HepG2 (cell line): ENCODE results near the gene ETF1. TPM values are rescaled to one million over a fixed set of nuclear protein-coding genes. Genes with fewer than 3 reads are reported as not detected.

Experiments
- ARNT2 ChIP-seq: sonication (generic); formaldehyde crosslinking; IDR thresholded peaks from 2 replicates; pipeline ENCODE4 v1.8.0; 2022; ENCODE audit warnings: mild to moderate bottlenecking, low read depth, missing genetic modification reagents, moderate library complexity
- ATF7-NPFF ChIP-seq: sonication (generic); formaldehyde crosslinking; IDR thresholded peaks from 2 replicates; pipeline ENCODE4 v1.8.1; 2023; ENCODE audit warnings: mild to moderate bottlenecking, low read depth, missing genetic modification reagents, moderate library complexity
- BRCA1 ChIP-seq: sonication (generic); formaldehyde crosslinking; IDR thresholded peaks from 2 replicates; pipeline ENCODE4 v1.4.0; 2020; ENCODE audit warnings: missing genetic modification reagents
- GPBP1L1 ChIP-seq: sonication (generic); formaldehyde crosslinking; IDR thresholded peaks from 2 replicates; pipeline ENCODE4 v1.5.0; 2020; ENCODE audit warnings: mild to moderate bottlenecking, missing genetic modification reagents
- KLF16 ChIP-seq, 2 experiments: sonication (generic) in 1 of 2; formaldehyde crosslinking in 1 of 2; IDR thresholded peaks; 2 replicates each; pipeline versions ENCODE4 v1.6.1 to v1.8.0; 2016 to 2023; ENCODE audit warnings: missing genetic modification reagents in 2 of 2, missing compliant biosample characterization in 1 of 2
- MAFG ChIP-seq: sonication (generic); formaldehyde crosslinking; IDR thresholded peaks from 2 replicates; pipeline ENCODE4 v1.5.1; 2020; ENCODE audit warnings: mild to moderate bottlenecking, missing genetic modification reagents
- MYC ChIP-seq: sonication (generic); formaldehyde crosslinking; IDR thresholded peaks from 2 replicates; pipeline ENCODE4 v1.9.0; 2021; ENCODE audit warnings: missing genetic modification reagents, borderline replicate concordance
- NR3C1 ChIP-seq: sonication (generic); formaldehyde crosslinking; IDR thresholded peaks from 2 replicates; pipeline ENCODE4 v1.4.0; 2020; ENCODE audit warnings: missing genetic modification reagents
- PAX8 ChIP-seq: sonication (generic); formaldehyde crosslinking; IDR thresholded peaks from 2 replicates; pipeline ENCODE4 v1.8.0; 2022; ENCODE audit warnings: mild to moderate bottlenecking, missing genetic modification reagents, borderline replicate concordance
- RBM22 ChIP-seq: fragments of 200-400 bp; formaldehyde crosslinking; optimal IDR thresholded peaks from 2 replicates; pipeline ENCODE3; 2017; ENCODE audit warnings: mild to moderate bottlenecking, low read length, moderate library complexity
- SIN3A ChIP-seq: IDR thresholded peaks from 2 replicates; pipeline ENCODE4 v1.6.1; 2011; ENCODE audit warnings: low read depth, mild to moderate bottlenecking, control low read depth, low read length, borderline replicate concordance
- ZNF138 ChIP-seq: sonication (generic); formaldehyde crosslinking; IDR thresholded peaks from 2 replicates; pipeline ENCODE4 v1.5.0; 2020; ENCODE audit warnings: mild to moderate bottlenecking, low read depth, missing genetic modification reagents
- ZNF432 ChIP-seq: sonication (generic); formaldehyde crosslinking; IDR thresholded peaks from 2 replicates; pipeline ENCODE4 v1.5.0; 2020; ENCODE audit warnings: missing genetic modification reagents, mild to moderate bottlenecking, borderline replicate concordance
- ZNF766 ChIP-seq: sonication (generic); formaldehyde crosslinking; IDR thresholded peaks from 2 replicates; pipeline ENCODE4 v1.5.0; 2020; ENCODE audit warnings: missing genetic modification reagents, borderline replicate concordance
- polyA plus RNA-seq, 8 experiments: library from polyadenylated mRNA; depleted of rRNA in 3 of 8; stranded (reverse) in 7 of 8; unstranded in 1 of 8; fragments of >200 nt; fragmentation: Illumina TruSeq in 4 of 8; extraction: Trizol in 4 of 8; gene quantifications; 2 replicates each; pipeline versions ENCODE4 v1.2.1 to v1.2.3, GENCODE V29; 2011 to 2016; ENCODE audit warnings: low read depth in 4 of 8, missing spikeins in 1 of 8, mixed read lengths in 1 of 8; ENCODE audit not compliant: insufficient read depth in 1 of 8
- total RNA-seq, 5 experiments: library from RNA; depleted of rRNA; stranded (reverse); fragments of >200 nt; fragmentation: Illumina TruSeq; extraction: Trizol; gene quantifications; 2 replicates each; pipeline ENCODE4 v1.2.3, GENCODE V29; 2016; ENCODE audit warnings: low read depth in 1 of 5
- TF ChIP-seq, protein P1 (sequence below): IDR thresholded peaks from 2 replicates; pipeline ENCODE4 v1.6.1; 2016; ENCODE audit warnings: mild to moderate bottlenecking, missing biosample characterization, missing genetic modification reagents
- TF ChIP-seq, protein P2 (sequence below): IDR thresholded peaks from 2 replicates; pipeline ENCODE4 v1.6.1; 2016
- TF ChIP-seq, protein P3 (sequence below): sonication (generic); formaldehyde crosslinking; IDR thresholded peaks from 2 replicates; pipeline ENCODE4 v1.9.0; 2021; ENCODE audit warnings: mild to moderate bottlenecking, missing genetic modification reagents
- TF ChIP-seq, protein P4 (sequence below): sonication (generic); formaldehyde crosslinking; IDR thresholded peaks from 2 replicates; pipeline ENCODE4 v1.4.0; 2020; ENCODE audit warnings: missing genetic modification reagents

ETF1 gene
- total and polyA plus RNA-seq, 2 of the 13 experiments (the other 11 are each of a cell fraction or from before 2014, with no cell fraction given) = 52.1 to 184 TPM

DNA sequence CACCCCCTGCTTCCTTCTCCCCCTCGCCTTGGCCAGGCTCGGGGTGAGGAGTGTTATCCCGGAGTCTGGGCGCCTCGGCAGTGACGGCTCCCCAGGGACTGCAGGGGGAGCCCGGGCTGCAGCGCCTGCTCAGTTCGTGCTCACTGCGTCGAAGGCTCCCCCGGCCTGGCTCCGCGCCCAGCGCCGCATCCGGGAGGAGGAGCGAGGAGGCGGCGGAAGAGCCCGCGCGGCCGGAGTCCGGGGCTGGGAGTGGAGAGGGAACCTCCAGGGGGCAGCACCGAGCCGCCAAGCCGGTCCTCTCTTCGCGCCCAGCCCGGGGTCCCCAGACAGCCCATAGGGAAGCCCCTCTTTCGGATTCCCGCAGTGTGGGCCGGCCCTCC lies 79.0 kb downstream of the ETF1 start (continued):
- no peak for TF ChIP-seq GPBP1L1 (CRISPR knock-in tag)
- TF ChIP-seq, protein P1, sequence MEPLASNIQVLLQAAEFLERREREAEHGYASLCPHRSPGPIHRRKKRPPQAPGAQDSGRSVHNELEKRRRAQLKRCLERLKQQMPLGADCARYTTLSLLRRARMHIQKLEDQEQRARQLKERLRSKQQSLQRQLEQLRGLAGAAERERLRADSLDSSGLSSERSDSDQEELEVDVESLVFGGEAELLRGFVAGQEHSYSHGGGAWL (CRISPR knock-in tag) = peak; percentile 67
- no peak for TF ChIP-seq MAFG
- TF ChIP-seq, protein P2, sequence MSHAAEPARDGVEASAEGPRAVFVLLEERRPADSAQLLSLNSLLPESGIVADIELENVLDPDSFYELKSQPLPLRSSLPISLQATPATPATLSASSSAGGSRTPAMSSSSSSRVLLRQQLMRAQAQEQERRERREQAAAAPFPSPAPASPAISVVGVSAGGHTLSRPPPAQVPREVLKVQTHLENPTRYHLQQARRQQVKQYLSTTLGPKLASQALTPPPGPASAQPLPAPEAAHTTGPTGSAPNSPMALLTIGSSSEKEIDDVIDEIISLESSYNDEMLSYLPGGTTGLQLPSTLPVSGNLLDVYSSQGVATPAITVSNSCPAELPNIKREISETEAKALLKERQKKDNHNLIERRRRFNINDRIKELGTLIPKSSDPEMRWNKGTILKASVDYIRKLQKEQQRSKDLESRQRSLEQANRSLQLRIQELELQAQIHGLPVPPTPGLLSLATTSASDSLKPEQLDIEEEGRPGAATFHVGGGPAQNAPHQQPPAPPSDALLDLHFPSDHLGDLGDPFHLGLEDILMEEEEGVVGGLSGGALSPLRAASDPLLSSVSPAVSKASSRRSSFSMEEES = peak; percentile 60
- no peak for TF ChIP-seq NR3C1 (CRISPR knock-in tag)
- TF ChIP-seq ZNF138 (CRISPR knock-in tag) = no peak
- no peak for TF ChIP-seq ZNF766 (CRISPR knock-in tag)
- TF ChIP-seq, protein P3, sequence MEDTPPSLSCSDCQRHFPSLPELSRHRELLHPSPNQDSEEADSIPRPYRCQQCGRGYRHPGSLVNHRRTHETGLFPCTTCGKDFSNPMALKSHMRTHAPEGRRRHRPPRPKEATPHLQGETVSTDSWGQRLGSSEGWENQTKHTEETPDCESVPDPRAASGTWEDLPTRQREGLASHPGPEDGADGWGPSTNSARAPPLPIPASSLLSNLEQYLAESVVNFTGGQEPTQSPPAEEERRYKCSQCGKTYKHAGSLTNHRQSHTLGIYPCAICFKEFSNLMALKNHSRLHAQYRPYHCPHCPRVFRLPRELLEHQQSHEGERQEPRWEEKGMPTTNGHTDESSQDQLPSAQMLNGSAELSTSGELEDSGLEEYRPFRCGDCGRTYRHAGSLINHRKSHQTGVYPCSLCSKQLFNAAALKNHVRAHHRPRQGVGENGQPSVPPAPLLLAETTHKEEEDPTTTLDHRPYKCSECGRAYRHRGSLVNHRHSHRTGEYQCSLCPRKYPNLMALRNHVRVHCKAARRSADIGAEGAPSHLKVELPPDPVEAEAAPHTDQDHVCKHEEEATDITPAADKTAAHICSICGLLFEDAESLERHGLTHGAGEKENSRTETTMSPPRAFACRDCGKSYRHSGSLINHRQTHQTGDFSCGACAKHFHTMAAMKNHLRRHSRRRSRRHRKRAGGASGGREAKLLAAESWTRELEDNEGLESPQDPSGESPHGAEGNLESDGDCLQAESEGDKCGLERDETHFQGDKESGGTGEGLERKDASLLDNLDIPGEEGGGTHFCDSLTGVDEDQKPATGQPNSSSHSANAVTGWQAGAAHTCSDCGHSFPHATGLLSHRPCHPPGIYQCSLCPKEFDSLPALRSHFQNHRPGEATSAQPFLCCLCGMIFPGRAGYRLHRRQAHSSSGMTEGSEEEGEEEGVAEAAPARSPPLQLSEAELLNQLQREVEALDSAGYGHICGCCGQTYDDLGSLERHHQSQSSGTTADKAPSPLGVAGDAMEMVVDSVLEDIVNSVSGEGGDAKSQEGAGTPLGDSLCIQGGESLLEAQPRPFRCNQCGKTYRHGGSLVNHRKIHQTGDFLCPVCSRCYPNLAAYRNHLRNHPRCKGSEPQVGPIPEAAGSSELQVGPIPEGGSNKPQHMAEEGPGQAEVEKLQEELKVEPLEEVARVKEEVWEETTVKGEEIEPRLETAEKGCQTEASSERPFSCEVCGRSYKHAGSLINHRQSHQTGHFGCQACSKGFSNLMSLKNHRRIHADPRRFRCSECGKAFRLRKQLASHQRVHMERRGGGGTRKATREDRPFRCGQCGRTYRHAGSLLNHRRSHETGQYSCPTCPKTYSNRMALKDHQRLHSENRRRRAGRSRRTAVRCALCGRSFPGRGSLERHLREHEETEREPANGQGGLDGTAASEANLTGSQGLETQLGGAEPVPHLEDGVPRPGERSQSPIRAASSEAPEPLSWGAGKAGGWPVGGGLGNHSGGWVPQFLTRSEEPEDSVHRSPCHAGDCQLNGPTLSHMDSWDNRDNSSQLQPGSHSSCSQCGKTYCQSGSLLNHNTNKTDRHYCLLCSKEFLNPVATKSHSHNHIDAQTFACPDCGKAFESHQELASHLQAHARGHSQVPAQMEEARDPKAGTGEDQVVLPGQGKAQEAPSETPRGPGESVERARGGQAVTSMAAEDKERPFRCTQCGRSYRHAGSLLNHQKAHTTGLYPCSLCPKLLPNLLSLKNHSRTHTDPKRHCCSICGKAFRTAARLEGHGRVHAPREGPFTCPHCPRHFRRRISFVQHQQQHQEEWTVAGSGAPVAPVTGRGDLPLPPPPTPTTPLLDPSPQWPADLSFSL (CRISPR knock-in tag) = 0 out of 2 replicates have a peak, but pooled peaks have one; percentile 28
- TF ChIP-seq KLF16 (CRISPR knock-in tag; IDR thresholded peaks at IDR 0.05) = no peak
- TF ChIP-seq PAX8 (CRISPR knock-in tag) = no peak
- TF ChIP-seq RBM22 = no peak
- TF ChIP-seq BRCA1 (CRISPR knock-in tag) = 0 out of 2 replicates have a peak, but pooled peaks have one; percentile 30
- TF ChIP-seq MYC (CRISPR knock-in tag) = peak; percentile 69; the same call in 1 of the 2 replicates
- TF ChIP-seq ARNT2 (CRISPR knock-in tag) = no peak
- TF ChIP-seq, protein P4, sequence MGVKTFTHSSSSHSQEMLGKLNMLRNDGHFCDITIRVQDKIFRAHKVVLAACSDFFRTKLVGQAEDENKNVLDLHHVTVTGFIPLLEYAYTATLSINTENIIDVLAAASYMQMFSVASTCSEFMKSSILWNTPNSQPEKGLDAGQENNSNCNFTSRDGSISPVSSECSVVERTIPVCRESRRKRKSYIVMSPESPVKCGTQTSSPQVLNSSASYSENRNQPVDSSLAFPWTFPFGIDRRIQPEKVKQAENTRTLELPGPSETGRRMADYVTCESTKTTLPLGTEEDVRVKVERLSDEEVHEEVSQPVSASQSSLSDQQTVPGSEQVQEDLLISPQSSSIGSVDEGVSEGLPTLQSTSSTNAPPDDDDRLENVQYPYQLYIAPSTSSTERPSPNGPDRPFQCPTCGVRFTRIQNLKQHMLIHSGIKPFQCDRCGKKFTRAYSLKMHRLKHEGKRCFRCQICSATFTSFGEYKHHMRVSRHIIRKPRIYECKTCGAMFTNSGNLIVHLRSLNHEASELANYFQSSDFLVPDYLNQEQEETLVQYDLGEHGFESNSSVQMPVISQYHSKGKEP = no peak
- TF ChIP-seq SIN3A = no peak
- no peak for TF ChIP-seq ZNF432 (CRISPR knock-in tag)
- TF ChIP-seq ATF7-NPFF (CRISPR knock-in tag) = peak; percentile 40
